Astrocyte (in vitro differentiated cells and primary cell): ENCODE measurements around the gene ANAPC16. TPM values are rescaled to one million over a fixed set of nuclear protein-coding genes. Genes with fewer than 3 reads are reported as not detected.
A peak's percentile ranks its signal among the peaks of the same experiment; 100 is the strongest.

Experiments
- DNase-seq: peaks from one replicate; pipeline ENCODE4 v3.0.0-alpha.2; 2010; ENCODE audit warnings: low read depth
- FAIRE-seq: peaks from 2 replicates; lab custom pipeline; 2011; peaks lifted over from hg19 to GRCh38; lab: Jason Lieb, UNC
- H2AFZ ChIP-seq: 2 replicates; pipeline ENCODE4 v1.6.0; 2012; ENCODE audit warnings: low read depth, low read length, inconsistent platforms
- H3K27ac ChIP-seq: 2 replicates; pipeline ENCODE4 v1.5.1; 2011; ENCODE audit warnings: low read depth, low read length, inconsistent platforms
- H3K27me3 ChIP-seq: 2 replicates; pipeline ENCODE4 v1.6.0; 2011; ENCODE audit warnings: low read length, inconsistent platforms; ENCODE audit not compliant: insufficient read depth
- H3K36me3 ChIP-seq: 2 replicates; pipeline ENCODE4 v1.5.1; 2011; ENCODE audit warnings: low read length, inconsistent platforms; ENCODE audit not compliant: insufficient read depth
- H3K4me1 ChIP-seq: 2 replicates; pipeline ENCODE4 v1.5.1; 2011; ENCODE audit warnings: low read length, inconsistent platforms; ENCODE audit not compliant: insufficient read depth
- H3K4me2 ChIP-seq: 2 replicates; pipeline ENCODE4 v1.6.0; 2012; ENCODE audit warnings: low read length, inconsistent platforms
- H3K4me3 ChIP-seq: 2 replicates; pipeline ENCODE4 v1.5.1; 2011; ENCODE audit warnings: low read depth, mild to moderate bottlenecking, low read length, inconsistent platforms; ENCODE audit not compliant: insufficient read depth
- H3K79me2 ChIP-seq: 2 replicates; pipeline ENCODE4 v1.6.0; 2012; ENCODE audit warnings: mild to moderate bottlenecking, low read length, inconsistent platforms; ENCODE audit not compliant: insufficient read depth
- H3K9ac ChIP-seq: 2 replicates; pipeline ENCODE4 v1.6.0; 2012; ENCODE audit warnings: mild to moderate bottlenecking, low read length, inconsistent platforms
- H3K9me3 ChIP-seq: 2 replicates; pipeline ENCODE4 v1.5.1; 2012; ENCODE audit warnings: low read depth, mild to moderate bottlenecking, low read length, inconsistent platforms; ENCODE audit not compliant: insufficient read depth
- H4K20me1 ChIP-seq: 2 replicates; pipeline ENCODE4 v1.6.0; 2012; ENCODE audit warnings: low read length, inconsistent platforms; ENCODE audit not compliant: insufficient read depth
- H3K27ac Mint-ChIP-seq: one replicate; pipeline ENCODE4 v1.8.0; 2021; ENCODE audit warnings: mild to moderate bottlenecking, mixed read lengths; ENCODE audit not compliant: unreplicated experiment
- H3K27me3 Mint-ChIP-seq: one replicate; pipeline ENCODE4 v1.8.0; 2021; ENCODE audit warnings: low read depth, mixed read lengths; ENCODE audit not compliant: unreplicated experiment
- H3K36me3 Mint-ChIP-seq: one replicate; pipeline ENCODE4 v1.8.0; 2021; ENCODE audit warnings: low read depth, mixed read lengths; ENCODE audit not compliant: unreplicated experiment
- H3K4me1 Mint-ChIP-seq: one replicate; pipeline ENCODE4 v1.8.0; 2021; ENCODE audit warnings: low read depth, mixed read lengths; ENCODE audit not compliant: unreplicated experiment
- H3K4me3 Mint-ChIP-seq: one replicate; pipeline ENCODE4 v1.8.0; 2021; ENCODE audit warnings: mild to moderate bottlenecking, moderate library complexity, mixed read lengths; ENCODE audit not compliant: unreplicated experiment
- H3K9me3 Mint-ChIP-seq: one replicate; pipeline ENCODE4 v1.8.0; 2021; ENCODE audit warnings: mild to moderate bottlenecking, mixed read lengths; ENCODE audit not compliant: unreplicated experiment
- EZH2 ChIP-seq: IDR thresholded peaks from 2 replicates; pipeline ENCODE4 v1.6.1; 2012; ENCODE audit warnings: mild to moderate bottlenecking, low read length, inconsistent platforms; ENCODE audit not compliant: insufficient read depth
- total RNA-seq: library from RNA; stranded (reverse); gene quantifications from 2 replicates; pipeline ENCODE4 v1.2.1, GENCODE V29; 2021
- TF ChIP-seq, protein P1 (sequence below): IDR thresholded peaks from 2 replicates; pipeline ENCODE4 v1.5.1; 2011; ENCODE audit warnings: low read depth, mild to moderate bottlenecking, inconsistent platforms, low read length, moderate library complexity; ENCODE audit not compliant: insufficient read depth

ANAPC16 gene
- total RNA-seq, 1 donor from 2014 or later, result 47.3 TPM

DNA sequence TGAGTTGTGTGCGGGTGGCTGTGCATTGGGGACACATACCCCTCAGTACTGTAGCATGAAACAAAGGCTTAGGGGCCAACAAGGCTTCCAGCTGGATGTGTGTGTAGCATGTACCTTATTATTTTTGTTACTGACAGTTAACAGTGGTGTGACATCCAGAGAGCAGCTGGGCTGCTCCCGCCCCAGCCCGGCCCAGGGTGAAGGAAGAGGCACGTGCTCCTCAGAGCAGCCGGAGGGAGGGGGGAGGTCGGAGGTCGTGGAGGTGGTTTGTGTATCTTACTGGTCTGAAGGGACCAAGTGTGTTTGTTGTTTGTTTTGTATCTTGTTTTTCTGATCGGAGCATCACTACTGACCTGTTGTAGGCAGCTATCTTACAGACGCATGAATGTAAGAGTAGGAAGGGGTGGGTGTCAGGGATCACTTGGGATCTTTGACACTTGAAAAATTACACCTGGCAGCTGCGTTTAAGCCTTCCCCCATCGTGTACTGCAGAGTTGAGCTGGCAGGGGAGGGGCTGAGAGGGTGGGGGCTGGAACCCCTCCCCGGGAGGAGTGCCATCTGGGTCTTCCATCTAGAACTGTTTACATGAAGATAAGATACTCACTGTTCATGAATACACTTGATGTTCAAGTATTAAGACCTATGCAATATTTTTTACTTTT is 59.7 kb downstream of the ANAPC16 start:
- no peaks in the 10 kb centered on the region for H3K27me3 Mint-ChIP-seq
- H3K27ac Mint-ChIP-seq, result peak overlapping the region; percentile 96
- Histone ChIP-seq H3K36me3 (no peaks in the 10 kb centered on the region), H3K4me2 (peak overlapping the region; percentile 99), H2AFZ (no peak overlapping the region), H3K79me2 (peaks cover 9% of the 10 kb centered on the region), H3K9ac (peak overlapping the region; percentile 82), H3K27ac (no peak overlapping the region), H3K9me3 (no peaks in the 10 kb centered on the region), H4K20me1 (peaks cover 27% of the 10 kb centered on the region), H3K4me1 (peaks cover 24% of the 10 kb centered on the region), H3K27me3 (no peaks in the 10 kb centered on the region), H3K4me3 (peak overlapping the region; percentile 91)
- no peaks in the 10 kb centered on the region for H3K9me3 Mint-ChIP-seq
- TF ChIP-seq EZH2, result no peak
- TF ChIP-seq, protein P1, sequence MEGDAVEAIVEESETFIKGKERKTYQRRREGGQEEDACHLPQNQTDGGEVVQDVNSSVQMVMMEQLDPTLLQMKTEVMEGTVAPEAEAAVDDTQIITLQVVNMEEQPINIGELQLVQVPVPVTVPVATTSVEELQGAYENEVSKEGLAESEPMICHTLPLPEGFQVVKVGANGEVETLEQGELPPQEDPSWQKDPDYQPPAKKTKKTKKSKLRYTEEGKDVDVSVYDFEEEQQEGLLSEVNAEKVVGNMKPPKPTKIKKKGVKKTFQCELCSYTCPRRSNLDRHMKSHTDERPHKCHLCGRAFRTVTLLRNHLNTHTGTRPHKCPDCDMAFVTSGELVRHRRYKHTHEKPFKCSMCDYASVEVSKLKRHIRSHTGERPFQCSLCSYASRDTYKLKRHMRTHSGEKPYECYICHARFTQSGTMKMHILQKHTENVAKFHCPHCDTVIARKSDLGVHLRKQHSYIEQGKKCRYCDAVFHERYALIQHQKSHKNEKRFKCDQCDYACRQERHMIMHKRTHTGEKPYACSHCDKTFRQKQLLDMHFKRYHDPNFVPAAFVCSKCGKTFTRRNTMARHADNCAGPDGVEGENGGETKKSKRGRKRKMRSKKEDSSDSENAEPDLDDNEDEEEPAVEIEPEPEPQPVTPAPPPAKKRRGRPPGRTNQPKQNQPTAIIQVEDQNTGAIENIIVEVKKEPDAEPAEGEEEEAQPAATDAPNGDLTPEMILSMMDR, result no peak
- H3K36me3 Mint-ChIP-seq, result peaks cover 18% of the 10 kb centered on the region
- H3K4me1 Mint-ChIP-seq, result peaks cover 18% of the 10 kb centered on the region
- DNase-seq, result no peak
- peak overlapping the region; percentile 99 for H3K4me3 Mint-ChIP-seq
- FAIRE-seq, result no peak

DNA sequence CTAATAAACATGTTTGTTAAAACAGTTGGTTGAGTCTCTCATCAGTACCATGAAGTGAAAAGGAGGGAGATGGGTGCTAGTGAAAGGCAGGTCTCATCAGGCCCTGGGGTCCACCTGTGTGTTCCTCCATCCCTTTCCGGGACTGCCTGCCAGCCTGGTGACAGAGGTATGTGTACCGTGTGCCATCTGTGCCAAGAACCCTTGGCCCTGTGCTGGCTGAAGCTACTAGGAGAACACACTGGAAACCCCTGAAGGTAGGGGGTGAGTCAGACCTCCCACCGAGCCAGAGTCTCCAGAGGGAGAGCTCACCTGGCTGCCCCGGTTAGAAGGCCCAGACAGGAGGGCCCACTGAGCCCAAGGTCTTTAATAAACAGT is 60.2 kb downstream of the ANAPC16 start:
- no peak overlapping the region for H2AFZ ChIP-seq
- TF ChIP-seq, protein P1, result no peak
- Mint-ChIP-seq H3K27me3 (no peaks in the 10 kb centered on the region), H3K4me3 (peak overlapping the region; percentile 99), H3K9me3 (no peaks in the 10 kb centered on the region), H3K36me3 (peaks cover 18% of the 10 kb centered on the region), H3K27ac (peak overlapping the region; percentile 96), H3K4me1 (peaks cover 17% of the 10 kb centered on the region)
- peaks cover 24% of the 10 kb centered on the region for H3K4me1 ChIP-seq
- FAIRE-seq (no peak), DNase-seq (no peak)
- H3K36me3 ChIP-seq, result no peaks in the 10 kb centered on the region
- no peak overlapping the region for H3K4me3 ChIP-seq
- H4K20me1 ChIP-seq, result peaks cover 27% of the 10 kb centered on the region
- H3K4me2 ChIP-seq, result peak overlapping the region; percentile 99
- H3K27me3 ChIP-seq, result no peaks in the 10 kb centered on the region
- no peaks in the 10 kb centered on the region for H3K9me3 ChIP-seq
- no peak overlapping the region for H3K27ac ChIP-seq
- H3K9ac ChIP-seq, result no peak overlapping the region
- H3K79me2 ChIP-seq, result peaks cover 9% of the 10 kb centered on the region
